ENCODE results near the gene PRKCSH. TPM values are rescaled to one million over a fixed set of nuclear protein-coding genes. Genes with fewer than 3 reads are reported as not detected.

The PRKCSH gene
- total RNA-seq, 2 experiments from 2014 or later: 260 to 264 TPM

GRCh38 chr19:11481534-11482383 is 46.3 kb downstream of the PRKCSH start:
- Mint-ChIP-seq H3K9me3 (no peaks in the 10 kb centered on the region), H3K36me3 (peaks cover 9% of the 10 kb centered on the region), H3K27ac (no peak overlapping the region), H3K27me3 (peaks cover 17% of the 10 kb centered on the region), H3K4me3 (peak overlapping the region; percentile 70), H3K4me1 (ENCODE audit: low read depth) (peaks cover 19% of the 10 kb centered on the region)
- ChIA-PET CTCF (interaction anchor here (0.6 to 3.4 kb wide), 41 partner anchors 8 to 551 kb away, joined by 3 to 36 read pairs (median 4); partner anchors contain the start of genes CCDC159, ECSIT, ODAD3 and PRKCSH), POLR2A (interaction anchor here (0.8 to 1.7 kb wide), 6 partner anchors 47 to 106 kb away, joined by 3 to 10 read pairs (median 4); no protein-coding TSS in a partner anchor)
- peak; percentile 89 for DNase-seq
- intact Hi-C loops (cut with micrococcal nuclease): loop anchor here (1.0 to 2.0 kb wide), 3 partner anchors 46 to 189 kb away; partner anchors contain the start of genes ODAD3 and PRKCSH

- peaks cover 17% of the 10 kb centered on the region for H3K27me3 Mint-ChIP-seq
- H3K4me3 Mint-ChIP-seq: peak overlapping the region; percentile 70
- DNase-seq: peak; percentile 91
- ChIA-PET POLR2A (interaction anchor here (0.6 to 1.7 kb wide), 5 partner anchors 46 to 107 kb away, joined by 3 to 10 read pairs (median 6); no protein-coding TSS in a partner anchor), CTCF (interaction anchor here (0.6 to 3.4 kb wide), 43 partner anchors 9 to 552 kb away, joined by 3 to 36 read pairs (median 4); partner anchors contain the start of genes CCDC159, ECSIT, ODAD3 and PRKCSH)
- H3K4me1 Mint-ChIP-seq (ENCODE audit: low read depth): peaks cover 19% of the 10 kb centered on the region
- intact Hi-C loops (cut with micrococcal nuclease): loop anchor here (1.0 to 2.0 kb wide), 3 partner anchors 47 to 190 kb away; partner anchors contain the start of genes ODAD3 and PRKCSH
- H3K9me3 Mint-ChIP-seq: no peaks in the 10 kb centered on the region
- peaks cover 9% of the 10 kb centered on the region for H3K36me3 Mint-ChIP-seq
- H3K27ac Mint-ChIP-seq: peak overlapping the region; percentile 52
These were observed 47.1 kb downstream of the PRKCSH start for GRCh38 chr19:11482384-11483050.

- peaks cover 9% of the 10 kb centered on the region for H3K36me3 Mint-ChIP-seq
- ChIA-PET POLR2A (interaction anchor here (1.5 to 1.7 kb wide), 2 partner anchors 102 to 108 kb away, joined by 9 to 10 read pairs; no protein-coding TSS in a partner anchor), CTCF (interaction anchor here (0.7 to 3.4 kb wide), 32 partner anchors 8 to 553 kb away, joined by 3 to 36 read pairs (median 5); partner anchors contain the start of genes CCDC159, ECSIT, ODAD3 and PRKCSH)
- H3K9me3 Mint-ChIP-seq: no peaks in the 10 kb centered on the region
- no peak overlapping the region for H3K4me3 Mint-ChIP-seq
- peaks cover 17% of the 10 kb centered on the region for H3K27me3 Mint-ChIP-seq
- H3K4me1 Mint-ChIP-seq (ENCODE audit: low read depth): peaks cover 19% of the 10 kb centered on the region
- intact Hi-C loops (cut with micrococcal nuclease): loop anchor here (2.0 kb wide), 2 partner anchors 103 to 191 kb away; no protein-coding TSS in a partner anchor
- no peak for DNase-seq
- H3K27ac Mint-ChIP-seq: no peak overlapping the region
These were observed 48.1 kb downstream of the PRKCSH start for GRCh38 chr19:11483366-11484111.

GRCh38 chr19:11485245-11485837 is 49.9 kb downstream of the PRKCSH start:
- ChIA-PET POLR2A (no interaction called here), CTCF (interaction anchor here (0.7 to 1.7 kb wide), 2 partner anchors 11 to 191 kb away, joined by 3 to 7 read pairs; no protein-coding TSS in a partner anchor)
- no peak for DNase-seq
- no peak overlapping the region for H3K27ac Mint-ChIP-seq
- H3K36me3 Mint-ChIP-seq: peaks cover 14% of the 10 kb centered on the region
- intact Hi-C loops (cut with micrococcal nuclease): no loop called here
- H3K27me3 Mint-ChIP-seq: peaks cover 11% of the 10 kb centered on the region
- H3K4me1 Mint-ChIP-seq (ENCODE audit: low read depth): peaks cover 15% of the 10 kb centered on the region
- no peak overlapping the region for H3K4me3 Mint-ChIP-seq
- no peaks in the 10 kb centered on the region for H3K9me3 Mint-ChIP-seq

DNA sequence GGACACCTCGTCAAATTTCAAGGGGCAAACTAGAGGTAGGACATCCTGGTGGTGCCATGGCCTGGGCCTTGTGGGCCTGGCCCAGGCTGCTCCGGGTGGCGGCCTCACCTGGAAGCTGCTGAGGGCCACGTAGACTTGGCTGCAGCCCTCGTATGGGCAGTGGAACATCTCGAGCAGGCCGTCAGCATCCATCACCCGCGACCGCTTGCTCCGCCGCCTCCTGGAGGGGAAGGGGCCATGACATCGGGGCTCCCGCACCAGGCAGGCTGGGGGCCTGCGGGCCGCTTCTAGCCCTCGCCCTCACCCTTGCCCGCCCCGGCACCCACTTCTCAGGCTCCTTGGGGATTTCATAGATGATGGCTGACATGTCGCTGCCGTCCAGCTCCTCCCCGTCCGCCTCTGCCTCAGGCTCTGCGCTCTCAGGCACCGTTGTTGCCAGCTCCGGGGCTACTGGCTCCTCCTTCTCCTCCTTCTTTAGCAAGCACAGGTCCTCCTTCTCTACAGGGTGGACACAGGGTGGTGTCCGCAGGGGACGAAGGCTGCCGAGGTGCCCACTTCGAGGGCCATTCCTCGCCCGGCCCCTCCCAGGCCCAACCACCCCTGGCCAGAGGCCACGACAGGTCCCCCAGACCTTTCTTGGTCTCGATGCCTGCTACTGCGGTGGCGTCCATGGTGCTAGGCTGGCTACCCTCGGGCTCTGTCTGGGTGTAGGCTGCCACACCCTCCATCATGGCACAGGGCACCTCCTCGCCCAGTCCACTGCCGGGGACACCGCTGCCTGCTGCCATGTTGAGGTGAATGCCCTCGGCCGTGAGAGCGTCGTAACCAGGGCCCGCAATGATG is 51.4 kb downstream of the PRKCSH start:
- no peaks in the 10 kb centered on the region for H3K9me3 Mint-ChIP-seq
- H3K36me3 Mint-ChIP-seq: peaks cover 14% of the 10 kb centered on the region
- H3K27me3 Mint-ChIP-seq: peaks cover 2% of the 10 kb centered on the region
- POLR2A ChIA-PET: no interaction called here
- no peak overlapping the region for H3K4me3 Mint-ChIP-seq
- H3K4me1 Mint-ChIP-seq (ENCODE audit: low read depth): peaks cover 8% of the 10 kb centered on the region
- H3K27ac Mint-ChIP-seq: no peak overlapping the region
- CTCF ChIA-PET: no interaction called here
- no peak for DNase-seq
- intact Hi-C loops (cut with micrococcal nuclease): no loop called here

DNA sequence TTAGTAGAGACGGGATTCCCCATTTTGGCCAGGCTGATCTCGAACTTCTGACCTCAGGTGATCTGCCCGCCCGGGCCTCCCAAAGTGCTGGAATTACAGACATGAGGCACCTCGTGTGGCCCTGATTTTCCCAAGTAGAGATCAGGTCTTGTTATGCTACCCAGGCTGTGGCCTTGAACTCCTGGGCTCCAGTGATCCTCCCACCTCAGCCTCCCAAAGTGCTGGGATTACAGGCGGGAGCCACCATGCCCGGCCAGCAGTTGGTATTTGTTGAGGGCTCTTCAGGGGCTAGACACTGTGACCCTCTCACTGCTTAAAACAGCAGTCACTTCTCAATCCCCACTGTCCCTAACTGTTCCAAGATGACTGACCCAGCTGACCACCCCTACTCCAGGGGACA is 53.9 kb downstream of the PRKCSH start:
- no peaks in the 10 kb centered on the region for H3K9me3 Mint-ChIP-seq
- H3K27me3 Mint-ChIP-seq: no peaks in the 10 kb centered on the region
- peaks cover 7% of the 10 kb centered on the region for H3K36me3 Mint-ChIP-seq
- H3K27ac Mint-ChIP-seq: no peak overlapping the region
- no peak for DNase-seq
- ChIA-PET CTCF (no interaction called here), POLR2A (no interaction called here)
- no peak overlapping the region for H3K4me3 Mint-ChIP-seq
- no peaks in the 10 kb centered on the region for H3K4me1 Mint-ChIP-seq (ENCODE audit: low read depth)
- intact Hi-C loops (cut with micrococcal nuclease): no loop called here

DNA sequence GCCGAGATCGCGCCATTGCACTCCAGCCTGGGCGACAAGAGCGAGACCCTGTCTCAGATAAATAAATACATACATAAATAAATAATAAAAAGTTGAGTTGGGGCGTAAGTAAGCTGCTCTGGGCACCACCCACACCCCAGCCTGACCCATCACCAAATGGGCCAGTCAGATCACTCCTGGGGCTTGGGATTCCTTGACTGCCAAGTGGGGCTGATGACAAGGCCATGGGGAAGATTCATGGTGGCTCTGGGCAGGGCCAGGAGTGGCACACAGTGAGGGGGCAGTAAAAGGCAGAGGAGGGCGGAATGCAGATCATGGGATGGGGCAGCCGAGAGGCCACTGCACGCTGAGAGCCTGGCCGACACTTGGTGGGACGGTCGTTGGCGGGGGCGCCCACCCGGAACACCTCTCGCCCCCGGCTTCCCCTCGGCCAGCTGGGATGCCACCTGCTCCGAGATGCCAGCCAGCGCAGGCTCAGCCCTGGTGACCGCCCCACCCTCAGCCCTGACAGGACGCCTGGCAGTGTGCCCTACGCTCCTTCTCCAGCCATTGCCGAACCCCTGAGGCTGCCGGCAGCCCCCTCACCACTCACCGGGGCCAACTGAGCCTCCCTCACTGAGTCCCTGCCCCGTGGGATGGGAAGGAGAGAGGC is 59.3 kb downstream of the PRKCSH start:
- no peak overlapping the region for H3K27ac Mint-ChIP-seq
- no peaks in the 10 kb centered on the region for H3K27me3 Mint-ChIP-seq
- no peak overlapping the region for H3K4me3 Mint-ChIP-seq
- peaks cover 10% of the 10 kb centered on the region for H3K36me3 Mint-ChIP-seq
- ChIA-PET CTCF (interaction anchor here (1.5 to 1.6 kb wide), 2 partner anchors 12 to 64 kb away, joined by 6 read pairs; partner anchors contain the start of gene ELOF1), POLR2A (no interaction called here)
- no peaks in the 10 kb centered on the region for H3K9me3 Mint-ChIP-seq
- DNase-seq: no peak
- intact Hi-C loops (cut with micrococcal nuclease): no loop called here
- H3K4me1 Mint-ChIP-seq (ENCODE audit: low read depth): no peaks in the 10 kb centered on the region

DNA sequence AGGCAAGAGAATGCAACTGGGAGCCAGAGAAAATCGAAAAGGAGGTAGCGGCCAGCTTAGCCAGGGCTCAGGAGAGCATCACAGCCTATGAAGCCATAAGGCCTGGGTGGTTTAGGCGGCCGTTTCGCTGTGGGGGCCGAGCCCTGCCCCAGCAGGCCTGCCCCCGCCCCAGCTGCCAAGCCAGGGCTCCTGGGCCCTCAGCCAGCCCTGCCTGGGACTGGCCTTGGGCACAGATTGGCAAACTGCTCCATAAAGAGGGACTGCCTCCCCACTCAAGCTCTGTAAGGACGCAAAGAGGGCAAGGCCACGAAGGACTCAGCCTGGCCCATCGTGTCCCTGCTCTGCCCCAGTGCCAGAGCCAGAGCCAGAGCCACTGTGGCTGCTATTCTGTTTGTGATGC is 60.0 kb downstream of the PRKCSH start:
- no peak for DNase-seq
- H3K27me3 Mint-ChIP-seq: no peaks in the 10 kb centered on the region
- intact Hi-C loops (cut with micrococcal nuclease): no loop called here
- ChIA-PET POLR2A (no interaction called here), CTCF (interaction anchor here (1.6 kb wide), 1 partner anchor 63 kb away, joined by 6 read pairs; the partner anchor contains the start of gene ELOF1)
- H3K36me3 Mint-ChIP-seq: peaks cover 7% of the 10 kb centered on the region
- H3K9me3 Mint-ChIP-seq: no peaks in the 10 kb centered on the region
- H3K4me1 Mint-ChIP-seq (ENCODE audit: low read depth): no peaks in the 10 kb centered on the region
- no peak overlapping the region for H3K4me3 Mint-ChIP-seq
- H3K27ac Mint-ChIP-seq: no peak overlapping the region

- Mint-ChIP-seq H3K27me3 (no peaks in the 10 kb centered on the region), H3K36me3 (peaks cover 7% of the 10 kb centered on the region), H3K4me1 (ENCODE audit: low read depth) (no peaks in the 10 kb centered on the region), H3K27ac (no peak overlapping the region), H3K4me3 (no peak overlapping the region), H3K9me3 (no peaks in the 10 kb centered on the region)
- ChIA-PET CTCF (interaction anchor here (1.0 to 1.6 kb wide), 3 partner anchors 10 to 115 kb away, joined by 3 to 7 read pairs (median 6); partner anchors contain the start of gene ELOF1), POLR2A (no interaction called here)
- no peak for DNase-seq
- intact Hi-C loops (cut with micrococcal nuclease): no loop called here
These were observed 60.5 kb downstream of the PRKCSH start for GRCh38 chr19:11495885-11496284.

Data from activated CD4-positive, alpha-beta memory T cell treated with anti-CD3 and anti-CD28 coated beads for 36 hours (primary cell).